ENCODE data around the gene DCAF5.

DNA sequence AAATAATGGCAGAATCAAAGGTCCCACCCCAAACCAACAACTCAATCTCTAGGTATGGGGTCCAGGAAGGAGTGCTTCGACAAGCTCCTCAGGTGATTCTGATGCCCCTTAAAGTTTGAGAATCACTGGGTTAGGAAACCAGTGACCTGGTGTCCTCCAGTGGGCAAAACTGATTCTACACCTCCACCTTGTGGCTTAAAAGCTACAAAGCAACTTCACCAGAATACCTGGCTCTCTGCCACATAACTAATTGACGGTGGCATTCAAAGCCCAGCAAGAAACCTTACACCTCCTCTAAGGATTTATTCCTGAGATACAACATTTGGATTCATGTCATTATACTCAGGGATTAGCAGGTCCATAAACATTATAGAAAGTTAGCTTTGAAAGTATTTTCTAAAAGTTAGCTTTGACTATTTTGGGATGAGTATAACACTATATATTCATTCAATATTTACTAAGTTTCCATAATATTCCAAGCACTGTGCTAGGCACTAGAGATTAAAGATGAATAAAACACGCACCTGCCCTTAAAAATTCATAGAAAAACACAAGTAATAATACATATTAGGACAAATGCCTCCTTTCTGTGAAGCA, 45.4 kb downstream of the DCAF5 start:
- TF ChIP-seq POLR2A (IDR thresholded peaks at IDR 0.05): no peak
- TF ChIP-seq, protein P1, sequence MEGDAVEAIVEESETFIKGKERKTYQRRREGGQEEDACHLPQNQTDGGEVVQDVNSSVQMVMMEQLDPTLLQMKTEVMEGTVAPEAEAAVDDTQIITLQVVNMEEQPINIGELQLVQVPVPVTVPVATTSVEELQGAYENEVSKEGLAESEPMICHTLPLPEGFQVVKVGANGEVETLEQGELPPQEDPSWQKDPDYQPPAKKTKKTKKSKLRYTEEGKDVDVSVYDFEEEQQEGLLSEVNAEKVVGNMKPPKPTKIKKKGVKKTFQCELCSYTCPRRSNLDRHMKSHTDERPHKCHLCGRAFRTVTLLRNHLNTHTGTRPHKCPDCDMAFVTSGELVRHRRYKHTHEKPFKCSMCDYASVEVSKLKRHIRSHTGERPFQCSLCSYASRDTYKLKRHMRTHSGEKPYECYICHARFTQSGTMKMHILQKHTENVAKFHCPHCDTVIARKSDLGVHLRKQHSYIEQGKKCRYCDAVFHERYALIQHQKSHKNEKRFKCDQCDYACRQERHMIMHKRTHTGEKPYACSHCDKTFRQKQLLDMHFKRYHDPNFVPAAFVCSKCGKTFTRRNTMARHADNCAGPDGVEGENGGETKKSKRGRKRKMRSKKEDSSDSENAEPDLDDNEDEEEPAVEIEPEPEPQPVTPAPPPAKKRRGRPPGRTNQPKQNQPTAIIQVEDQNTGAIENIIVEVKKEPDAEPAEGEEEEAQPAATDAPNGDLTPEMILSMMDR (IDR thresholded peaks at IDR 0.05): peak in 5 of 6 experiments; percentile 28 to 80 (median 77)
